ENCODE measurements around the gene SRGAP3.

- TF ChIP-seq ATF2 (IDR thresholded peaks at IDR 0.05; ENCODE audit: low read length) (no peak), ZNF274 (IDR thresholded peaks at IDR 0.05; ENCODE audit: insufficient read depth, insufficient read length) (no peak), CTCF (IDR thresholded peaks at IDR 0.05 in 2 of 3, conservative IDR thresholded peaks at IDR 0.05 in 1 of 3; ENCODE audit: control insufficient read depth in 2 of 3, extremely low read depth in 1 of 3, insufficient read depth in 1 of 3, low read depth in 3 of 3, low read length in 3 of 3) (no peak), POLR2A (IDR thresholded peaks at IDR 0.05; ENCODE audit: low read depth, low read length) (no peak), MTA2 (IDR thresholded peaks at IDR 0.05; ENCODE audit: low read depth) (no peak), YBX1 (IDR thresholded peaks at IDR 0.05) (no peak), ZNF384 (IDR thresholded peaks at IDR 0.05; ENCODE audit: borderline replicate concordance, low read depth, low read length) (no peak), NR2C2 (IDR thresholded peaks at IDR 0.05; ENCODE audit: borderline replicate concordance, control insufficient read depth, insufficient read length, low read depth) (no peak), EGR1 (IDR thresholded peaks at IDR 0.05; ENCODE audit: borderline replicate concordance in 1 of 2, low read depth in 2 of 2, low read length in 2 of 2) (no peak), NBN (IDR thresholded peaks at IDR 0.05) (no peak), LARP7 (IDR thresholded peaks at IDR 0.05) (no peak)
- TF ChIP-seq, protein P1, sequence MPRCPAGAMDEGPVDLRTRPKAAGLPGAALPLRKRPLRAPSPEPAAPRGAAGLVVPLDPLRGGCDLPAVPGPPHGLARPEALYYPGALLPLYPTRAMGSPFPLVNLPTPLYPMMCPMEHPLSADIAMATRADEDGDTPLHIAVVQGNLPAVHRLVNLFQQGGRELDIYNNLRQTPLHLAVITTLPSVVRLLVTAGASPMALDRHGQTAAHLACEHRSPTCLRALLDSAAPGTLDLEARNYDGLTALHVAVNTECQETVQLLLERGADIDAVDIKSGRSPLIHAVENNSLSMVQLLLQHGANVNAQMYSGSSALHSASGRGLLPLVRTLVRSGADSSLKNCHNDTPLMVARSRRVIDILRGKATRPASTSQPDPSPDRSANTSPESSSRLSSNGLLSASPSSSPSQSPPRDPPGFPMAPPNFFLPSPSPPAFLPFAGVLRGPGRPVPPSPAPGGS (IDR thresholded peaks at IDR 0.05; ENCODE audit: borderline replicate concordance, insufficient read depth, low read depth, low read length, poor library complexity, severe bottlenecking) = no peak
- TF ChIP-seq, protein P2, sequence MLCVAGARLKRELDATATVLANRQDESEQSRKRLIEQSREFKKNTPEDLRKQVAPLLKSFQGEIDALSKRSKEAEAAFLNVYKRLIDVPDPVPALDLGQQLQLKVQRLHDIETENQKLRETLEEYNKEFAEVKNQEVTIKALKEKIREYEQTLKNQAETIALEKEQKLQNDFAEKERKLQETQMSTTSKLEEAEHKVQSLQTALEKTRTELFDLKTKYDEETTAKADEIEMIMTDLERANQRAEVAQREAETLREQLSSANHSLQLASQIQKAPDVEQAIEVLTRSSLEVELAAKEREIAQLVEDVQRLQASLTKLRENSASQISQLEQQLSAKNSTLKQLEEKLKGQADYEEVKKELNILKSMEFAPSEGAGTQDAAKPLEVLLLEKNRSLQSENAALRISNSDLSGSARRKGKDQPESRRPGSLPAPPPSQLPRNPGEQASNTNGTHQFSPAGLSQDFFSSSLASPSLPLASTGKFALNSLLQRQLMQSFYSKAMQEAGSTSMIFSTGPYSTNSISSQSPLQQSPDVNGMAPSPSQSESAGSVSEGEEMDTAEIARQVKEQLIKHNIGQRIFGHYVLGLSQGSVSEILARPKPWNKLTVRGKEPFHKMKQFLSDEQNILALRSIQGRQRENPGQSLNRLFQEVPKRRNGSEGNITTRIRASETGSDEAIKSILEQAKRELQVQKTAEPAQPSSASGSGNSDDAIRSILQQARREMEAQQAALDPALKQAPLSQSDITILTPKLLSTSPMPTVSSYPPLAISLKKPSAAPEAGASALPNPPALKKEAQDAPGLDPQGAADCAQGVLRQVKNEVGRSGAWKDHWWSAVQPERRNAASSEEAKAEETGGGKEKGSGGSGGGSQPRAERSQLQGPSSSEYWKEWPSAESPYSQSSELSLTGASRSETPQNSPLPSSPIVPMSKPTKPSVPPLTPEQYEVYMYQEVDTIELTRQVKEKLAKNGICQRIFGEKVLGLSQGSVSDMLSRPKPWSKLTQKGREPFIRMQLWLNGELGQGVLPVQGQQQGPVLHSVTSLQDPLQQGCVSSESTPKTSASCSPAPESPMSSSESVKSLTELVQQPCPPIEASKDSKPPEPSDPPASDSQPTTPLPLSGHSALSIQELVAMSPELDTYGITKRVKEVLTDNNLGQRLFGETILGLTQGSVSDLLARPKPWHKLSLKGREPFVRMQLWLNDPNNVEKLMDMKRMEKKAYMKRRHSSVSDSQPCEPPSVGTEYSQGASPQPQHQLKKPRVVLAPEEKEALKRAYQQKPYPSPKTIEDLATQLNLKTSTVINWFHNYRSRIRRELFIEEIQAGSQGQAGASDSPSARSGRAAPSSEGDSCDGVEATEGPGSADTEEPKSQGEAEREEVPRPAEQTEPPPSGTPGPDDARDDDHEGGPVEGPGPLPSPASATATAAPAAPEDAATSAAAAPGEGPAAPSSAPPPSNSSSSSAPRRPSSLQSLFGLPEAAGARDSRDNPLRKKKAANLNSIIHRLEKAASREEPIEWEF (IDR thresholded peaks at IDR 0.05; ENCODE audit: insufficient replicate concordance, low read depth, low read length) = no peak
Observed at GRCh38 chr3:9244495-9245183, 4.8 kb downstream of the SRGAP3 start.
